NCI-H1694 treated with DMSO at 0.1 percent for 48 hours (cell line): ENCODE measurements around the gene PMP22.

ENCODE experiments used
- DNase-seq: peaks from one replicate; lab custom pipeline; 2025; lab: John Stamatoyannopoulos, UW

PMP22 gene

GRCh38 chr17:15274017-15274416 lies 8.9 kb upstream of the PMP22 start:
- DNase-seq = no peak

GRCh38 chr17:15273141-15273793 lies 8.1 kb upstream of the PMP22 start:
- DNase-seq = no peak

GRCh38 chr17:15271741-15272140 lies 6.6 kb upstream of the PMP22 start:
- DNase-seq = no peak

- DNase-seq = no peak
Observed at GRCh38 chr17:15270628-15271381, 5.7 kb upstream of the PMP22 start.

- DNase-seq = no peak
Observed at GRCh38 chr17:15269780-15270089, 4.6 kb upstream of the PMP22 start.

- DNase-seq = no peak
Observed at GRCh38 chr17:15269087-15269779, 4.1 kb upstream of the PMP22 start.

GRCh38 chr17:15268461-15268860 lies 3.3 kb upstream of the PMP22 start:
- no peak for DNase-seq

GRCh38 chr17:15267996-15268395 lies 2.9 kb upstream of the PMP22 start:
- no peak for DNase-seq

GRCh38 chr17:15266325-15267125 lies 1.4 kb upstream of the PMP22 start:
- no peak for DNase-seq

GRCh38 chr17:15264542-15264941 lies 584 bp downstream of the PMP22 start:
- DNase-seq = no peak

- no peak for DNase-seq
Observed at GRCh38 chr17:15263680-15264079, 1.4 kb downstream of the PMP22 start.

GRCh38 chr17:15263206-15263579 lies 1.9 kb downstream of the PMP22 start:
- DNase-seq = no peak

GRCh38 chr17:15262291-15263205 lies 2.6 kb downstream of the PMP22 start:
- DNase-seq = no peak

- DNase-seq = no peak
Observed at GRCh38 chr17:15261802-15262290, 3.3 kb downstream of the PMP22 start.

GRCh38 chr17:15261258-15261801 lies 3.8 kb downstream of the PMP22 start:
- DNase-seq = no peak

GRCh38 chr17:15260376-15261257 lies 4.5 kb downstream of the PMP22 start:
- DNase-seq = no peak

GRCh38 chr17:15257796-15258512 lies 7.2 kb downstream of the PMP22 start:
- DNase-seq = no peak

GRCh38 chr17:15257258-15257788 lies 7.8 kb downstream of the PMP22 start:
- peak; percentile 38 for DNase-seq

- DNase-seq = no peak
Observed at GRCh38 chr17:15256689-15257088, 8.4 kb downstream of the PMP22 start.
